SKM-1 (cell line): Measurements from ENCODE around the gene APLNR.

Experiments
- DNase-seq: peaks from one replicate; lab custom pipeline; 2025; ENCODE audit not compliant: unreplicated experiment; lab: John Stamatoyannopoulos, UW

Gene APLNR

DNA sequence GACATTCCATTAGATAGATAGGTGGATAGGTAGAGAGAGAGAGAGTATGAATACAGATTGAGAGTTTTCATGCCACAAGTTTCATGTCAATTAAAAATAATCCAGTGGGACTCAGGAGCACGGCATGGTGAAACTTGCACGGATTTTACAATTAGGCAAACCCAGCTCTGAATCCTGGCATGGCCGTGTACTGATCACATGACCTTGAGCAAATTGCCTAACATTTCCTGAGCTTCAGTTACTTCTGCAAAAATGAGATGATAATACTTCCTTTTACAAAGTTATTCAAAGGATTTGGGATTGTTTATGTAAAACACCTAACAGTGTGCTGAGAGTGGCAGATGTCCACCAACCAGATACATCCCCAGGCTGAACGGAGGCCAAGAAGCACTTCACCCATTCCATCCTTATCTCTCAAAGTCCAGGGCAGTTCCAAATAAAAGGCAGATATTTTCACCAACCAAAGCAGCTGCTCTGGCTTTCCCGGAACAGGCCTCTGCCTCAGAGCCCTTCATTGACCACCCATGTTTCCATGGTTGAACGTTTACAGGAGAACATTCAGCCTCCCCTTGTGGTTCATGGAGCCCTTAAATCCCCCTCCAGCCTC, 17.9 kb downstream of the APLNR start:
- DNase-seq: no peak

DNA sequence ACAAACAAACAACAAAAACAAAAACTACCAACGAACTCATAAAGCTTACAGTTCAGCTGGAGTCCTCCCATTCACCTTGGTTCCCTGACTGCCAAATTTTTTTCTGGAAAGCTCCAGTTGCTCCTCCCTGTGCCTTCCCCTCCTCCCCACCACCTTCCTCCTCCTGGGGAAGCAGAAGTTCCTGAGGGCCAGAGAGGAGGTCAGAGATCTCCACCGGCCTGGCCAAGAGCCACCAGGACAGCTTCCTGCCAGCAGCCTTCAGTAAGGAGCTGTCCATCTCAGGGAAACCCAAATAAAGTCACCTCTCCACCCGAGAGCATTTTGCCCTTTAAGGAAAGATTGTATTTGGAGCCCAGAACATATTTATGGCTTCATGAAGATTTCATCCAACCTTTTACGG, 20.0 kb downstream of the APLNR start:
- no peak for DNase-seq

DNA sequence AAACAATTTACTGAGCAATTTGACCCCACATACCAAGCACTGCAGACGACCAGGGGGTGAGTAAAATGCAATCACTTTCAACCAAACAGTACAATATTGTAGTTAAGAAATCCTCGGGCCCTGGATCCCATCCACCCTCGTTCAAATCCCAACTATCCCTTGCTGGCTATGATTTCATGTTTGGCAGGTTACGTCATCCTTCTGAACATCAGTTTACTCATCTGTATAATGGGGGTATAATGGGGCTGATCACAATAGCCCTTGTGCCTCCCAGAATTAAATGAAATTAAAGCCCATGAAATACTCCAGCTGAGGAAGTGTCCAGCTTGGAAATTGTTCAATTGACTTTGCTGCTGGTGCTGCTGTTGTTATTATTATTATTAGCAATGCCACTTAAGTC, 20.6 kb downstream of the APLNR start:
- no peak for DNase-seq

DNA sequence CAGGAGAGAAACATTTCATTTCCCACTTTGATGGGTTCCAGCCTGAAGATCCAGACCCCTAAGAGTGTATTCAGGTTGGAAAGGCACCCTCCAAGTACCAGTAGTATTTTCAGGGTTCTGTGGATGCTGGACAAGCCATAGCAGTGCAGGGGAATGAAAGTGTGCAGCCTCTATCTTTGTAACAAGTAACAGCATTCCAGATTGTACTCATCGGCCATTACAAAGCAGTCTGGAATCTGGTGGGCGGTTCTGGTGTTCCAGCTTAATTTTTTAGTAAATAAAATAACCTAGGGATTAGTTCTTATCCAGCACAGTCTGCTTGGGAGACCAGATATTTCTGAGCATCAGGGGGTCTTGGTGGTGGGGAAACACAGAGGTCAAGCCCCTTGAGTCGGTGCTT, 22.6 kb downstream of the APLNR start:
- DNase-seq: no peak

DNA sequence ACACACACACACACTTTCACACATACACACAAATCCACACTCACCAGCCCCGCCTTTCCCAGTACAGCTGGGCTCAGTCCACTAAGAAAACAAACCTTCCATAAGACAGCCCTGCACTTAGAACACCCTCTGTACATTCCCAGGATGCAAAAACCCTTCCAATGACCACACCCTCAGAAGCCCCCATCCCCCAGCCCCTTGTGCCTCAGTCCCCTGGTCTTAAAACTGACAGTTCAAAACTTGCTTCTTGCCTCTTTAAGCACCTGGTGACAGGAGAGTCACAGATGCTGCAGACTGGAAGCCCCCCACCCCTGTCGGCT, 23.0 kb downstream of the APLNR start:
- DNase-seq: no peak

DNA sequence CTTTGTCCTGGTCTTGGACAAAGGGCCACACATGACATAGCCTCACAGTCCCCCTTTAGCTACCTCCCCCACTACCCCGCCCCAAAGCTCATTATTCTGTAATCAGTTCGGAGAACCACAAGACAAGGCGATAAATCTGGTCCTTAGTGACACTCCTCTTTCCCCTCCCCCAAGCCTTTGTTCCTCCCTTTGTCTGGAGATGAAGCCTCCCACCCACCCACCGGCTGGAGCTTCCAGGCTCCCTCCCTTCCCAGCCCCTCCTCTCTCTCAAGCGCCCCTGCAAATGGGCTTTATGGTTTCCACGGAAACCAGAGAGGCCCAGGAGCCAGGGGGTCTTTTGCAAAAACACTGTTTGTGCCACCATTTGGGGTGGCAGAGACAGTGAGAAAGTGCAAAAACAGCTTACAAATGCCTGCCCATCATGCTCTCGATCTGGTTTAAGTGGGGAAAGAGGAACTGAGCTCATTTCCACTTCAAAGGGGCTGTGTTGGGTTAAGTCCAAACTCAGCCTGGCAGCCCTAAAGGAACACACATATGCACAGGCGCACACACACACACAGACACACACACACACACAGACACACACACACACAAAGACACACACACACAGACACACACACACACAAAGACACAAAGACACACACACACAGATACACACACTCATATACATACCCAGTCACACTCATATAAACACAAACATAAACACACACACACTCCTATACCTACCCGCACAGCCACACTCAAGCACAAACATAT, 23.5 kb downstream of the APLNR start:
- no peak for DNase-seq

DNA sequence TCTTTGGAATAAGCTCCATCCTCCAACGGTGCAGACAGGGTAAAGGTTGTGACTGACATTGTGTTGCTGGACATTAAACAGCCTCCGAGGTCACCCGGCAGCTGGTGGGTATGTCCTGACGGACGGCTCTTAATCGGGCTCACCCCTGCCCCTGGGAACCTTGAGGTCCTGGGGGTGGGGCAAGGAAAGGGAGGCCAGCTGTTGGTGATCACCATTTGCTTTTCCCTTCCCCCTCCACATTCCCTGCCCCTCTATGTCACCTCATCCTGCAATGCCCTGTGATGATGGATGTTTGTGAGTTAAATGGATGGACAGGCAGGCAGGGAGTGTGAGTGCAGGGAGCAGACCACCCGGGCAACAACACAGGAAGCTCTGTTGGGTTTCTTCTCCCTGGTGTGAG, 26.3 kb downstream of the APLNR start:
- DNase-seq: no peak

DNA sequence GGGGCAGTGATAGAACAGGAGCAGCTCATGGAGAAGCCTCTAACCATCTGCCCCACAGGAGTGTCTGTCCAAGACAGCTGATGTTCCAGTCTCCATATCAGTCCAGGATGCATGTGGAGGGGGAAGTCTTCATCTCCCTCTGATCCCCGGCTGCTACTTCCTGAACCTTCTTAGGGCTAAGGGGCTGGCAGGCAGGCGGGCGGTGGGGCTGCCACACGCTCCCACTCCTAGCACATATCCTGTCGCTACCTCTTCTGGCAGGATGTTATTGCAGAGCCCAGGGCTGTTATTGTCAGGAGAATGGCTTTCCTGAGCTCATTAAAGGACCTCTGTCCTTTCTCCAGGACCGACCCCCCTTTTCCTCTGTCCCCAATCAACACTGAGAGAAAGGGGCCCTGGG, 29.9 kb downstream of the APLNR start:
- no peak for DNase-seq

DNA sequence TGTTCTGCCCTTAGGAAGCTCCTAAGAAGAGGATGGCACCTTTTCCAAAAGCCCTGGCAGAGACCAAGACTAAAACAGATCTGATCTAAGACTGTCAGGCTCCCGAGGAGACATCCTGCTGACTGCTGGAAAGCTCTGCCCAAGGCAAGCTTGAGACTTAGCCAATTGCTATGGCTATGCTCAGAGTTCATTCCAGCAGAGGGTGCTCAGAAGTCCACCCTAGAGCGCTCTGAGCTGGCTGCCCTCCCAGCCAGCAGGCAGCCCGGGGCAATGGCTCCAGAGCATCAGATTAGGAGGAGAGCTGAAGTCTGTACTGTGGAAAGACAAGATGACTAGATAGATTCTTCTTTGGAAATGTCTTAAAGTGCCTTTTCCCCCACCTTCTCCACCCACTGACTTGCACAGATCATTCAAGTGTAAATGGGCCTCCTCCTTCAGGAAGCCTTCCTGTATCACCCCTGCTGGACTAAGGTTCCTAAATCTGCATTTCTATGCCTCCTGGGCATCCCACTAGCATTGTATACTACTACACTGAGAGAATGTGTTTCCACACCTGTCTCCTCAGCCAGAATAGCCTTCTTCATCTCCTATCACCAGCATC, 31.9 kb downstream of the APLNR start:
- no peak for DNase-seq

DNA sequence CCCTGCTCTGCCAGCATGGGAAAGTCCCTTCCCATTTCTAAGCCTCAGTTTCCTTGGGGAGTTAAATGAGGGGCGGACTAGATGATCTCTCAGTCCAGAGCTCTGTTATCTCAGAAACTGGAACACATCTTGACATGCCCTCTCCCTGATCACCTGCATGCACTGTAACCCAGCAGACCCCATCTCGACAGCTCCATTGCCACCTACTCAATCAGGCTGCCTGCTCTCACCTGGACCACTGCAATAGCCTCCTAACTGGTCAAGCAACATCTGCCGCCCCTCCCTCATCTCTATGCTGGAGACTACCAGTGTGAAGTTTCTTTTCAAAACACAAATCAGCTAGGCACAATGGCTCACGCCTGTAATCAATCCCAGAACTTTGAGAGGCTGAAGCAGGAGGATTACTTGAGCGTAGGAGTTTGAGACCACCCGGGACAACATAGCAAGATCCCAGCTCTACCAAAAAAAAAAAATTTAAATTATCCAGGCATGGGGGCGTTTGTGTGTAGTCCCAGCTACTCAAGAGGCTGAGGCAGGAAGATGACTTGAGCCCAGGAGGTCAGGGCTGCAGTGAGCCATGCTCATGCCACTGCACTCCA, 33.1 kb downstream of the APLNR start:
- DNase-seq: no peak

DNA sequence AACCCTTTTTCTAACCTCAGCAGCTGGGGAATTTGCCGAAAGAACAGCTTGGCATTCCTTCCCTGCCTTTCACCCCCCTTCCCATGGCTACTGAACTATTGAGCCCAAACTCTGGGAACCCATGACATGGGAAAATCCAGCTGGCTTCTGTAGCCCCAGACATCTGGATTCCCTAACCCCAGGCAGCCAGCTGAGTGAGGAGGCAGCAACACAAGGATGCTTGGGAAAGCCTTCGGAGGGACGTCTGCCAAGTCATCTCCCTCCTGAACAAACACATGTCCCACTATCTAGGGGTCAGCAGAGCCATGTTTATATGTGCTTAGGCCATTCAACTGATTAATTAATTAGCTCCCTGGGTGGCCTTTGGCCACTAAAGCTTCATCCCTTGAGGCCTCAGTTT, 33.7 kb downstream of the APLNR start:
- no peak for DNase-seq

DNA sequence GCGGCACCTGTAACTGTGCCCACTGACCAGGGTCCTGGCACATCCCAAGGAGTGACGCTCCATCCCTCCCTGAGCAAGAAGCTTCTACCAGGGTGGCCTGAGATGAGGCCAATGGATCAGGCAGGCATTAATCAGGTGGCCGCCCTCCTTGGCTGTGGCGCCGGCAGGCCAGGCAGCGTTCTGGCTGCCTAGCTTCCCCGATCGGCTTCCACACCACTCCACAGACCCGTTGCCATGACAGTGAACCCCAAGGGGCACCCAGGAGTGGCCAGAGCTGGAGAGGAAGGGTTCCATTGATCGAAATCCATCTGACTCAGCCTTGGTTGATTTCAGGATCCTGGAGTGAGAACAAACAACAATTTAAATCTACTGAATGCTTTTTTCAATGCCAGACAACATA, 34.8 kb downstream of the APLNR start:
- DNase-seq: no peak

DNA sequence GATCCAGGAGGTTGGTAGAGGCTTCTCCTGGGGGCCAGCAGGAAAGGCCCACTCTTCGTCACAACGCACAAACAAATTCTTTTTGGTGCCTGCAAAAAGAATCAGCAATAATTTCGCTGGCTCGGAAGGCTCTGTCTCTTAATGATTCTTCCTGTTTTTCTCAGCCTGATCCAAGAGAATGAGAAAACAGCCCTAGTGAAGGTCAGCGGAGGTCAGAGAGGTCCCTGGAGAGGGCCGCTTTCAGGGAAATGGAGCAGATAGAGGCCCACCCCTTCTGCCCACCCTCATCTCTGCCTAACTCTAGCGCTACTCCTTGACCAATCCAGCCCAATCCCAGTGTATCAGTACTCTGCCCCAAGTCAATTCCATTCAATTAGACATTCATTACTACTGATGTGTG, 36.1 kb downstream of the APLNR start:
- DNase-seq: no peak

DNA sequence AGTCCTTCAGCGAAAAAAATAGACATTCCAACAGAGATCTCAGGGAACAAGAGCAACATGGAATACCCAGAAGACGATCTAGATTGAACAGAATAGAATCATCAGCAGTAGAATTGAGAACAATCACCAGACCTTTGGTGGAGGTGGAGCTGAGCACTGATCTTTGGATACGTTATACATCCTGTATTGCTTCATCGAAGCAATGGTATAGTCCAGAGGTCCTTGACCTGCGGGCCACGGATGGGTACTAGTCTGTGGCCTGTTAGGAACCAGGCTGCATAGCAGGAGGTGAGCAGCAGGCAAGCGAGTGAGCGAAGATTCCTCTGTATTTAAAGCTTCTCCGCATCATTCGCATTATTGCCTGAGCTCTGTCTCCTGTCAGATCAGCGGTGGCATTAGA, 37.7 kb downstream of the APLNR start:
- DNase-seq: no peak

DNA sequence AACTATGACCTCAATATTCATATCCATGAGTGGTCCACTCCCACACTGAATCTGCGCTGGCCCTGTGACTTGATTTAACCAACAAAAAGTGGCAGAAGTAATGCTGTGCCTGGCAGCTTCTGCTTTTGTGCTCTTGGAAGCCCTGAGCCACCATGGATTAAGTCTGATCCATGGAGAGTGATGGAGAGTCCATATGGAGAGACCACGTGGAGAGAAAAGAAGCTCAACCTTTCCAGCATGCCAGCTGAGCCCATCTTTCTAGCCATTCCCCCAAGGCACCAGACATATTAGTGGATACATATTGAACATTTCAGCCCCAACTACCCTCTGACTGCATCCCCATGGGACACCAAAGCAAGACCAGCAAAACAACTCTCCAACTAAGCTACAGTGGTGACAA, 39.3 kb downstream of the APLNR start:
- DNase-seq: no peak

DNA sequence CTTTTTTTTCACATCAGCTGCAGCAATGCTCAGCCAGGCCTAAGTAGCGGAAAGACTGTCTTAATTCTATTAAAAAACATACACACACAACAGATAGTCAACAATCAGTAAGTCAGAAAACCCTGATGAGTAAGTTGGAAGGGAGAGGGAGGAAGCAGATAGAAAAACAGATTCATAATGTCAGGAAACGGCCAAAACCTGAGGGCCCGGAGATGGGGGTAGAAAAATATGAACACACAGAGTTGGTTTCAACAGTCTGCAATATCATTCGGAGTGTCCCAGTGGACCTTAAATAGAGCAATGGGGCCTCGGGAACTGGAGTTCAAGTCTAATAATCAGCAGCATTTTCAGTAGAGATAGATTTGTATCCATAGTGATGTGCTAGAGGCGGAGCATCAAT, 40.5 kb downstream of the APLNR start:
- DNase-seq: no peak

DNA sequence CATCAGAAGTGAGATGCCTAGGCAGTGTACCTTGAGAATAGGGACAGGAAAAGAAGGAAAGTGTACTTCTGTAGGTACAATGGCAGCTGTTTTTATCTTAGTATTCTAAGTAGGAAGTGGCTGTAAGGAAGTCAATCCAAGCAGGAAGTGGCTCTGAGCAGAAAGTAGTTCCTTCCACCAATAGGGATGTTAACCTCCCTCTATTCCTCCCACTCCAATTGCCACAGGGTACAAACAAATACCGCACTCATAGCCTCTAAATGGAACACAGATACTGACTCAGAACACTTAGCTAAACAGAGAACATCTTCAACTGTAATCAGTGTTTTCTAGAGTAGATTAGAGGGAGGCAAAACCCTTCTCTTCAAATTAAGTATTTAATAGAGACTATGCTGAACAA, 44.7 kb downstream of the APLNR start:
- DNase-seq: no peak

DNA sequence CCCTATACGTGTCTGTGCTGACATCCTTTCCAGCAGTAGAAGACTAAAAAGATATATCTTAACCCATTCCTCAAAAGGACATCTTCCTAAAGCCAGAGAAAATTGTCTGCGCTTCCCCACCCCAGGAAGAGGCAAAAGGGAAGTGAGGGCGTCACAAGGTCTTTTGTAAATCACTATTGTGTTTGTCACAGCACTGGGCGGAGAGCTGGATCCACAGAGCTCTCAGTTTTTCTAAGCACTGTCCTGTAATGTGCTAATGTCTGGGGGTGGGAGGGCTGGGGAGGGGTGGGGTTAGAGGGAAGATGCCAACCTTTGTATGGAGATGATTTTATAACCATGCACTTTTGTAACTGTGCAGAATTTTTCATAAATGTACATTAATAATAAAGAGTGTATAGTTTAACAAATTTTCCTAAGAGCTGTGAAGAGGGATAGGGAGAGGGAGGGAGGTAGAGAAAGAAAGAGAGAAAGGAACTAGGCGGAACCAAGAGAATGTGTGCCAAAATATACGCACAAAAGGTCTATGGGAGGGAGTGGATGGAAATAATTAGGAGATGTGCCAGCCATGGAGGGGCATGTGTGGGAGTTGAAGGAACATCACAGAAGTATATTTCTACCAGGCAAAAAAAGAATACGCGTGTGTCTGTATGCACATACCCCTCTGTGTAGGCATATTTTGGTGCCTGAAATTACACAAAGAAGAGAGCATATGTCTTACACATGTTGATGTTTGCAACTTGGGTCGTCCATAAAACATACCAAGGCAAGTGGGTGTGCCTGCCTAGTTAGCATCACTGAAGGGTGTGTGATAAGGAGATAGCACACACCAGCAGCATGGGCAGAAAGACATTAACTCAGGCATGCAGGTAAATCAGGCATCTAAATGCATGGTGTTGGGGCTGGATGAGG, 45.5 kb downstream of the APLNR start:
- DNase-seq: no peak

DNA sequence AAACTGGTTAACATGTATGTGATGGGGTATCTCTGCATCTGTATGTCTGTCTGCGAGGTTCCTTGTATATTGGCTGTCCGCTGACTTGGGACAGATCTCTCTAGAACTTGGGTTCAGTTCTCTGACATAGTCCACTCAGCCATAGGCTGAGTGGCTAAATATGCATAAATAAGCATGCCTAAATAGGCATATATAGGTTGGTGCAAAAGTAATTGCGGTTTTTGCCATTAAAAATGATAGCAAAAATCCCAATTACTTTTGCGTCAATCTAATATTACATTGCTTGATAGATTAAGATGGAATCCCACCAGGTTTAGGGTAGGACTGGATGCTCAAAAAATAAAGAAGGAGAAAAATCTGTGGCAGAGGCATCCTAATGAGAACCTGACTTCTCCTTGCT, 46.5 kb downstream of the APLNR start:
- no peak for DNase-seq
